PC-9 (cell line): Measurements from ENCODE around the gene TRPM5. TPM values are rescaled to one million over a fixed set of nuclear protein-coding genes. Genes with fewer than 3 reads are reported as not detected.

Experiments used
- BruUV-seq: library from RNA; stranded (reverse); fragments of 400-500 nt; replicated peaks from 2 replicates; lab custom pipeline; 2021; lab: Mats Ljungman, UMichigan
- CTCF ChIA-PET: fragments of 300-600 bp; sonication (Branson Sonifier 250); formaldehyde crosslinking; loops from one replicate; lab custom pipeline; 2022; ENCODE audit warnings: antibody characterized with exemption; lab: Charles Lee
- POLR2A ChIA-PET: fragments of 300-600 bp; sonication (Branson Sonifier 250); formaldehyde crosslinking; loops from one replicate; lab custom pipeline; 2022; ENCODE audit warnings: antibody characterized with exemption; ENCODE audit not compliant: unreplicated experiment; lab: Charles Lee
- DNase-seq, 2 experiments: peaks; one replicate each; pipeline versions ENCODE4 v3.0.0 to v3.0.0-alpha.2; 2015 to 2022; ENCODE audit warnings: mixed read lengths in 1 of 2
- H2AFZ ChIP-seq: fragments of 200-600 bp; sonication (generic); 2 replicates; pipeline ENCODE4 v1.8.1; 2017; ENCODE audit warnings: antibody characterized with exemption
- H3F3A ChIP-seq: fragments of 200-600 bp; sonication (generic); 2 replicates; pipeline ENCODE4 v1.8.1; 2017; ENCODE audit warnings: antibody characterized with exemption, mild to moderate bottlenecking, low read depth; ENCODE audit not compliant: insufficient read depth
- H3K27ac ChIP-seq: fragments of 200-600 bp; sonication (generic); 2 replicates; pipeline ENCODE4 v1.6.1; 2016; ENCODE audit warnings: mixed run types
- H3K27me3 ChIP-seq: fragments of 200-600 bp; sonication (generic); 2 replicates; pipeline ENCODE4 v1.6.1; 2016; ENCODE audit warnings: low read depth, mixed run types; ENCODE audit not compliant: insufficient read depth
- H3K36me3 ChIP-seq: fragments of 200-600 bp; sonication (generic); 2 replicates; pipeline ENCODE4 v1.6.1; 2016; ENCODE audit warnings: low read depth, mixed run types
- H3K4me1 ChIP-seq: fragments of 200-600 bp; sonication (generic); replicated peaks from 2 replicates; pipeline ENCODE4 v1.6.1; 2016; ENCODE audit warnings: mixed run types; ENCODE audit not compliant: insufficient read depth
- H3K4me2 ChIP-seq: fragments of 200-600 bp; sonication (generic); 2 replicates; pipeline ENCODE4 v1.6.1; 2017; ENCODE audit warnings: mixed run types
- H3K4me3 ChIP-seq: fragments of 200-600 bp; sonication (generic); 2 replicates; pipeline ENCODE4 v1.6.1; 2016; ENCODE audit warnings: mixed run types
- H3K79me2 ChIP-seq: fragments of 200-600 bp; sonication (generic); 2 replicates; pipeline ENCODE4 v1.6.1; 2017; ENCODE audit warnings: low read depth, mixed run types
- H3K9me2 ChIP-seq: fragments of 200-600 bp; sonication (generic); 2 replicates; pipeline ENCODE4 v1.8.1; 2017; ENCODE audit warnings: mild to moderate bottlenecking; ENCODE audit not compliant: insufficient read depth
- H3K9me3 ChIP-seq: fragments of 200-600 bp; sonication (generic); 2 replicates; pipeline ENCODE4 v1.8.1; 2016; ENCODE audit warnings: low read depth; ENCODE audit not compliant: insufficient read depth
- H4K20me1 ChIP-seq: fragments of 200-600 bp; sonication (generic); 2 replicates; pipeline ENCODE4 v1.8.1; 2017; ENCODE audit not compliant: insufficient read depth
- EZH2 ChIP-seq: fragments of 200-600 bp; sonication (generic); IDR thresholded peaks from 2 replicates; pipeline ENCODE4 v1.8.0; 2017; ENCODE audit warnings: antibody characterized with exemption, low read depth
- intact Hi-C: fragments of 100-400 bp; cut with micrococcal nuclease; formaldehyde crosslinking; loops from one replicate; pipeline ENCODE4 v1.10.0; 2022; ENCODE audit not compliant: unreplicated experiment
- total RNA-seq: library from RNA; stranded (reverse); gene quantifications from 2 replicates; pipeline ENCODE4 v1.2.3, GENCODE V29; 2021
- TF ChIP-seq, protein P1 (sequence below): fragments of 200-600 bp; sonication (generic); conservative IDR thresholded peaks from 2 replicates; pipeline ENCODE4 v1.6.1; 2017; ENCODE audit warnings: mixed run types, antibody characterized with exemption, mild to moderate bottlenecking, moderate library complexity

TRPM5 gene
- total RNA-seq, 1 experiment from 2014 or later = not detected

DNA sequence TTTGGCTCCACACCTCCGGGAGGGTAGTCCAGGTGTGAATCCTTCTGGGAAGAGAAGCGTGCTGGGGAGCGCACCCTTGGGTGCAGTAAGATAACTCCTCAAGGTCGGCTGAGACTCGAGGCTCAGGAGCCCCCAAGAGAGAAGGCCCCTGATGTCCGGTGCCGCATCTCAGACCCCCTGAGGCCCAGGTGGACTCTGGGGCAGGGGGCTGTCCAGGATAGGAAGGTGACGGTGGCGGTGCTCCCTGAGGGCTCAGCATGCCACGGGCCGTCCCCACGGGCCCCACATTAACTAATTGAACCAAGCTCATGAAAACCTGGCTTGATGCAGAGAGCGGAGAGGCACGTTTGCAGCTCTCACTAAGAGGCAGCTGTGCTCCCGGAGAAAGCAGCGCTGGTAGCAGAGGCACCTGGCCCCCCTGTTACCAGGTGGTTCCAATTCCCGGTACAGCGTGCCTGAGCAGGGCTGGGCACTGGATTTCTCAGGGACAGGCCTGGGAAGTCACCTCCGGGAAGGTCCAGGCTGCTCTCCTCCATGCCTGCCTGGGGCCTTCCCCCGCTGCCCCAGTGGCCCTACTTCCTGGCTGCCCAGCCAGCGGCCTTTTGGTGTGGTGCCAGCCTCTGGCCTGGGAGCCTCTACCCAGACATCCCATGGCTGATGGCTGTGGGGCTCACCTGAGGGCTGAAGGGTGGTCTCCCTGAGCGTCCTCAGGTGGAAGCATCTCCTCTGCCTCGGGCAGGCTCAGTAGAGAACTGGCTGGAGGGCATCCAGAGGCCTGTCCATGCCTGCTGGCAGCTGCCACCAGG, 1.6 kb upstream of the TRPM5 start:
- intact Hi-C loops = no loop called here
- H3K36me3 ChIP-seq = no peaks in the 10 kb centered on the region
- H3K27ac ChIP-seq = no peak overlapping the region
- H3F3A ChIP-seq = no peaks in the 10 kb centered on the region
- no peaks in the 10 kb centered on the region for H3K9me3 ChIP-seq
- DNase-seq = no peak
- no TSS peak for BruUV-seq
- no peaks in the 10 kb centered on the region for H3K4me1 ChIP-seq
- ChIA-PET POLR2A (no interaction called here), CTCF (no interaction called here)
- no peak overlapping the region for H3K4me3 ChIP-seq
- TF ChIP-seq EZH2 = no peak
- TF ChIP-seq, protein P1, sequence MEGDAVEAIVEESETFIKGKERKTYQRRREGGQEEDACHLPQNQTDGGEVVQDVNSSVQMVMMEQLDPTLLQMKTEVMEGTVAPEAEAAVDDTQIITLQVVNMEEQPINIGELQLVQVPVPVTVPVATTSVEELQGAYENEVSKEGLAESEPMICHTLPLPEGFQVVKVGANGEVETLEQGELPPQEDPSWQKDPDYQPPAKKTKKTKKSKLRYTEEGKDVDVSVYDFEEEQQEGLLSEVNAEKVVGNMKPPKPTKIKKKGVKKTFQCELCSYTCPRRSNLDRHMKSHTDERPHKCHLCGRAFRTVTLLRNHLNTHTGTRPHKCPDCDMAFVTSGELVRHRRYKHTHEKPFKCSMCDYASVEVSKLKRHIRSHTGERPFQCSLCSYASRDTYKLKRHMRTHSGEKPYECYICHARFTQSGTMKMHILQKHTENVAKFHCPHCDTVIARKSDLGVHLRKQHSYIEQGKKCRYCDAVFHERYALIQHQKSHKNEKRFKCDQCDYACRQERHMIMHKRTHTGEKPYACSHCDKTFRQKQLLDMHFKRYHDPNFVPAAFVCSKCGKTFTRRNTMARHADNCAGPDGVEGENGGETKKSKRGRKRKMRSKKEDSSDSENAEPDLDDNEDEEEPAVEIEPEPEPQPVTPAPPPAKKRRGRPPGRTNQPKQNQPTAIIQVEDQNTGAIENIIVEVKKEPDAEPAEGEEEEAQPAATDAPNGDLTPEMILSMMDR = no peak
- no peak overlapping the region for H2AFZ ChIP-seq
- H3K4me2 ChIP-seq = no peak overlapping the region
- H4K20me1 ChIP-seq = no peaks in the 10 kb centered on the region
- no peaks in the 10 kb centered on the region for H3K79me2 ChIP-seq
- no peaks in the 10 kb centered on the region for H3K9me2 ChIP-seq
- peaks cover 45% of the 10 kb centered on the region for H3K27me3 ChIP-seq

DNA sequence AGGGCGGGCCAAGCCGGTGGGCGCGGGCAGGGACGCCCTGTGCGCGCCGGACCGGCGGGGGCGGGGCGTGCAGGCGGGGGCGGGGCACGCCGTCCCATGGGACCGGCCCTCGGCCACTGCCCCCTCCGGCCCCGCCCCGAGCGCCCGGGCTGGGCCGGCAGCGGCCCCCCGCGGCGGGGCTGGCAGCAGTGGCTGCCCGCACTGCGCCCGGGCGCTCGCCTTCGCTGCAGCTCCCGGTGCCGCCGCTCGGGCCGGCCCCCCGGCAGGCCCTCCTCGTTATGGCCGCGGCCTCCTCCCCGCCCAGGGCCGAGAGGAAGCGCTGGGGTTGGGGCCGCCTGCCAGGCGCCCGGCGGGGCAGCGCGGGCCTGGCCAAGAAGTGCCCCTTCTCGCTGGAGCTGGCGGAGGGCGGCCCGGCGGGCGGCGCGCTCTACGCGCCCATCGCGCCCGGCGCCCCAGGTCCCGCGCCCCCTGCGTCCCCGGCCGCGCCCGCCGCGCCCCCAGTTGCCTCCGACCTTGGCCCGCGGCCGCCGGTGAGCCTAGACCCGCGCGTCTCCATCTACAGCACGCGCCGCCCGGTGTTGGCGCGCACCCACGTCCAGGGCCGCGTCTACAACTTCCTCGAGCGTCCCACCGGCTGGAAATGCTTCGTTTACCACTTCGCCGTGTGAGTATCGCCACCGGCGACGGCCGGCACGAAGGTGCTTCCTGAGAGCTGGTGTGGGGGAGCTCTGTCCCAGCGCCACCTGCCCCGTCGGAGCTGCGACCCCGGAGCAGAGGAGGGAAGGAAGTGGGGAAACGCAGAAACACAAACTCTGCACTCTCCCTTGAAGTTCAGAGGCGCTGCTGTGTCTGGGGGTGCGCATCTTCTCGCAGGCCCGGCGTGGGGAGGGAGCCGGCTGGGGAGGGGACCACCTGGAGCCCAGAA, 769 bp upstream of the TRPM5 start, which contains the start of gene KCNQ1:
Gene KCNQ1 (plus strand): TSS at position 188 of the 925 bp plus-strand sequence. CDS start 91 bp downstream, at position 279.
- H3K4me1 ChIP-seq = no peaks in the 10 kb centered on the region
- no peak within 1 kb of the TSS for H2AFZ ChIP-seq
- no peak within 1 kb of the TSS for H3K4me2 ChIP-seq
- H3K27ac ChIP-seq = no peak within 1 kb of the TSS
- H3K9me2 ChIP-seq = no peaks in the 10 kb centered on the region
- BruUV-seq = no TSS peak
- H3K79me2 ChIP-seq = no peaks in the 10 kb centered on the region
- CTCF ChIA-PET = no interaction called here
- no peak within 1 kb of the TSS for H3K4me3 ChIP-seq
- no peaks in the 10 kb centered on the region for H4K20me1 ChIP-seq
- no peaks in the 10 kb centered on the region for H3F3A ChIP-seq
- POLR2A ChIA-PET = no interaction called here
- no peaks in the 10 kb centered on the region for H3K9me3 ChIP-seq
- intact Hi-C loops = no loop called here
- H3K36me3 ChIP-seq = no peaks in the 10 kb centered on the region
- peak in 1 of 2 experiments; percentile 32 for DNase-seq
- no peak for TF ChIP-seq EZH2
- TF ChIP-seq, protein P1 = no peak
- peaks cover 37% of the 10 kb centered on the region for H3K27me3 ChIP-seq

DNA sequence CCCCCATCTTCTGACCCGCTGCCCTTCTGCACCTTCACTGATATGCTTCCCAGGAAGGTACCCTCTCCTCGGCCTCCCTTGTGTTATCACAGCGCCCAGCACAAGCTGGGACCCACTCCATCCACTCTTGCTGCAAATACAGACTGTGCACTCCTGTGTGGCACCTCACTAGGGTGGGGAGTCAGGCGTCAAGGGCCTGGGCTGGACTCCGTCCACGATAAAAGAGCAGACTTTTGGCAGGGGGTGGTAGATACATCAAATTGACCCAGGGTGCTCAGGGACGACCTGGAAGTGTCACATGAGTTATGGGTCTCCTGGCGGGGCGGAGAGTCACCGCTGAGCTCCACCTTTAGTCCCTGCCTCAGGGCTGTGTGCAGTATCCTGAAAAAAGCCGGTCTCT, 908 bp downstream of the TRPM5 start:
- no peaks in the 10 kb centered on the region for H3K4me1 ChIP-seq
- no peak for DNase-seq
- no peaks in the 10 kb centered on the region for H3F3A ChIP-seq
- TF ChIP-seq, protein P1 = no peak
- POLR2A ChIA-PET = no interaction called here
- BruUV-seq = no TSS peak
- intact Hi-C loops = no loop called here
- H4K20me1 ChIP-seq = no peaks in the 10 kb centered on the region
- no peaks in the 10 kb centered on the region for H3K36me3 ChIP-seq
- no peak overlapping the region for H3K4me3 ChIP-seq
- no peaks in the 10 kb centered on the region for H3K79me2 ChIP-seq
- no peak overlapping the region for H2AFZ ChIP-seq
- H3K4me2 ChIP-seq = no peak overlapping the region
- no peaks in the 10 kb centered on the region for H3K9me2 ChIP-seq
- H3K27ac ChIP-seq = no peak overlapping the region
- CTCF ChIA-PET = no interaction called here
- no peaks in the 10 kb centered on the region for H3K9me3 ChIP-seq
- H3K27me3 ChIP-seq = peaks cover 26% of the 10 kb centered on the region
